H1 (cell line): ENCODE measurements around the gene SPAG17. TPM values are rescaled to one million over a fixed set of nuclear protein-coding genes. Genes with fewer than 3 reads are reported as not detected.

ENCODE experiments used
- CTCF ChIA-PET: fragments of 300-600 bp; sonication (Branson Sonifier 250); formaldehyde crosslinking; loops from one replicate; lab custom pipeline; 2021; ENCODE audit not compliant: partially characterized antibody; lab: Charles Lee
- POLR2A ChIA-PET: fragments of 300-600 bp; sonication (Branson Sonifier 250); formaldehyde crosslinking; loops from one replicate; lab custom pipeline; 2021; ENCODE audit warnings: inconsistent platforms; ENCODE audit not compliant: partially characterized antibody; lab: Charles Lee
- DNase-seq, 2 experiments: peaks; one replicate each; pipeline versions ENCODE4 v3.0.0 to v3.0.0-alpha.2; 2010 to 2022; ENCODE audit warnings: low spot score in 2 of 2, low read depth in 1 of 2, mixed read lengths in 1 of 2
- FAIRE-seq: peaks from 2 replicates; lab custom pipeline; 2011; peaks lifted over from hg19 to GRCh38; lab: Jason Lieb, UNC
- H2AFZ ChIP-seq: 2 replicates; pipeline ENCODE4 v1.8.1; 2012; ENCODE audit warnings: low read length, inconsistent platforms
- H2AK5ac ChIP-seq: 2 replicates; pipeline ENCODE4 v1.6.1; 2013; ENCODE audit warnings: low read depth, low read length
- H2BK120ac ChIP-seq: replicated peaks from 2 replicates; pipeline ENCODE3; 2013; ENCODE audit warnings: low read depth, low read length, inconsistent platforms
- H2BK12ac ChIP-seq: 2 replicates; pipeline ENCODE4 v1.6.1; 2013; ENCODE audit warnings: low read depth, low read length
- H2BK15ac ChIP-seq: 2 replicates; pipeline ENCODE4 v1.6.1; 2013; ENCODE audit warnings: low read length
- H2BK20ac ChIP-seq: 2 replicates; pipeline ENCODE4 v1.6.1; 2013; ENCODE audit warnings: low read length
- H2BK5ac ChIP-seq: 2 replicates; pipeline ENCODE4 v1.6.1; 2013; ENCODE audit warnings: low read depth, low read length
- H3K14ac ChIP-seq: 2 replicates; pipeline ENCODE4 v1.6.1; 2013; ENCODE audit warnings: inconsistent platforms; ENCODE audit not compliant: insufficient read length
- H3K18ac ChIP-seq: 2 replicates; pipeline ENCODE4 v1.6.1; 2013; ENCODE audit warnings: low read length; ENCODE audit errors: extremely low read depth
- H3K23ac ChIP-seq: 2 replicates; pipeline ENCODE4 v1.6.1; 2013; ENCODE audit warnings: inconsistent platforms; ENCODE audit not compliant: insufficient read length
- H3K23me2 ChIP-seq: 2 replicates; pipeline ENCODE4 v1.6.1; 2013; ENCODE audit warnings: low read depth, low read length
- H3K27ac ChIP-seq: 2 replicates; pipeline ENCODE4 v1.6.1; 2011; ENCODE audit warnings: low read depth, low read length, inconsistent platforms
- H3K27me3 ChIP-seq, 4 experiments: replicated peaks in 1 of 4; 1 replicate in 1 of 4; 2 replicates in 3 of 4; pipeline versions ENCODE4 v1.6.1 to v1.8.1; 2011 to 2013; ENCODE audit warnings: low read length in 3 of 4, mild to moderate bottlenecking in 3 of 4, inconsistent platforms in 2 of 4, mixed read lengths in 2 of 4, moderate library complexity in 1 of 4; ENCODE audit not compliant: control insufficient read depth in 3 of 4, insufficient read depth in 3 of 4; ENCODE audit errors: extremely low read depth in 1 of 4
- H3K36me3 ChIP-seq, 4 experiments: 2 replicates each; pipeline versions ENCODE4 v1.6.1 to v1.8.1; 2011 to 2013; ENCODE audit warnings: mild to moderate bottlenecking in 4 of 4, low read length in 3 of 4, moderate library complexity in 2 of 4, control low read depth in 1 of 4, inconsistent platforms in 1 of 4; ENCODE audit not compliant: insufficient read depth in 4 of 4, control insufficient read depth in 2 of 4
- H3K4ac ChIP-seq: replicated peaks from 2 replicates; pipeline ENCODE3; 2013; ENCODE audit warnings: low read length, low read depth, mixed read lengths, inconsistent platforms; ENCODE audit not compliant: insufficient read length
- H3K4me1 ChIP-seq, 4 experiments: replicated peaks in 1 of 4; 1 replicate in 1 of 4; 2 replicates in 3 of 4; pipeline versions ENCODE4 v1.6.1 to v1.8.1; 2011 to 2013; ENCODE audit warnings: low read length in 3 of 4, inconsistent platforms in 2 of 4, mixed read lengths in 1 of 4; ENCODE audit not compliant: insufficient read depth in 4 of 4, control insufficient read depth in 3 of 4
- H3K4me2 ChIP-seq, 2 experiments: 2 replicates each; pipeline versions ENCODE4 v1.6.1 to v1.8.1; 2011 to 2013; ENCODE audit warnings: low read depth in 2 of 2, low read length in 2 of 2, control low read depth in 1 of 2, inconsistent platforms in 1 of 2, mild to moderate bottlenecking in 1 of 2; ENCODE audit not compliant: insufficient read depth in 1 of 2
- H3K4me3 ChIP-seq, 4 experiments: fragments of 200-600, 300-600 bp in 1 of 4; sonication (generic), shearing (Covaris generic), sonication (Bioruptor Twin) in 1 of 4; 2 replicates each; pipeline versions ENCODE4 v1.5.1 to v1.8.1; 2011 to 2016; ENCODE audit warnings: low read length in 4 of 4, low read depth in 3 of 4, control low read depth in 2 of 4, inconsistent platforms in 2 of 4, mild to moderate bottlenecking in 2 of 4, mixed read lengths in 1 of 4, moderate library complexity in 1 of 4; ENCODE audit not compliant: insufficient read depth in 2 of 4; ENCODE audit errors: extremely low read depth in 1 of 4
- H3K56ac ChIP-seq: replicated peaks from 2 replicates; pipeline ENCODE3; 2013; ENCODE audit warnings: low read depth, mild to moderate bottlenecking, mixed read lengths, low read length, inconsistent platforms; ENCODE audit not compliant: insufficient read length
- H3K79me1 ChIP-seq: 2 replicates; pipeline ENCODE4 v1.6.1; 2013; ENCODE audit warnings: low read depth, low read length, control low read depth
- H3K79me2 ChIP-seq, 2 experiments: 2 replicates each; pipeline versions ENCODE4 v1.6.1 to v1.8.1; 2012 to 2013; ENCODE audit warnings: low read length in 2 of 2, mild to moderate bottlenecking in 2 of 2, inconsistent platforms in 1 of 2; ENCODE audit not compliant: insufficient read depth in 2 of 2, control insufficient read depth in 1 of 2
- H3K9ac ChIP-seq, 4 experiments: replicated peaks in 1 of 4; 1 replicate in 1 of 4; 2 replicates in 3 of 4; pipeline versions ENCODE4 v1.6.1 to v1.8.1; 2011 to 2013; ENCODE audit warnings: low read depth in 3 of 4, low read length in 3 of 4, control low read depth in 2 of 4, mild to moderate bottlenecking in 2 of 4, moderate library complexity in 2 of 4, inconsistent platforms in 1 of 4; ENCODE audit errors: extremely low read depth in 1 of 4
- H3K9me3 ChIP-seq, 2 experiments: 2 replicates each; pipeline versions ENCODE4 v1.6.1 to v1.8.1; 2012 to 2013; ENCODE audit warnings: mild to moderate bottlenecking in 2 of 2, moderate library complexity in 2 of 2, control low read depth in 1 of 2, inconsistent platforms in 1 of 2, low read depth in 1 of 2, low read length in 1 of 2, mixed read lengths in 1 of 2; ENCODE audit not compliant: insufficient read depth in 2 of 2
- H4K20me1 ChIP-seq, 2 experiments: replicated peaks in 1 of 2; 2 replicates each; pipeline versions ENCODE3 to v1.8.1; 2011 to 2013; ENCODE audit warnings: inconsistent platforms in 2 of 2, low read length in 2 of 2, mild to moderate bottlenecking in 1 of 2; ENCODE audit not compliant: insufficient read depth in 2 of 2, control insufficient read depth in 1 of 2
- H4K5ac ChIP-seq: 2 replicates; pipeline ENCODE4 v1.6.1; 2013; ENCODE audit warnings: low read length, low read depth, mixed read lengths, inconsistent platforms; ENCODE audit not compliant: insufficient read length
- H4K8ac ChIP-seq: 2 replicates; pipeline ENCODE4 v1.8.0; 2013; ENCODE audit warnings: mild to moderate bottlenecking, moderate library complexity, low read length, inconsistent platforms; ENCODE audit not compliant: insufficient read depth; ENCODE audit errors: extremely low read depth
- H4K91ac ChIP-seq: replicated peaks from 2 replicates; pipeline ENCODE3; 2013; ENCODE audit warnings: low read length, mixed read lengths, inconsistent platforms; ENCODE audit not compliant: insufficient read length
- POU5F1 ChIP-seq: IDR thresholded peaks from 2 replicates; pipeline ENCODE4 v1.6.1; 2011; ENCODE audit warnings: low read depth, mild to moderate bottlenecking, low read length, moderate library complexity
- RAD21 ChIP-seq, 2 experiments: IDR thresholded peaks in 1 of 2; conservative IDR thresholded peaks in 1 of 2; 2 replicates each; pipeline ENCODE4 v1.6.1; 2011; ENCODE audit warnings: low read depth in 2 of 2, low read length in 2 of 2, improper control_type of control experiment in 1 of 2, inconsistent platforms in 1 of 2, mild to moderate bottlenecking in 1 of 2, moderate library complexity in 1 of 2
- WGBS, 2 experiments: shearing (Covaris generic) in 1 of 2; methylation state at CpG; one replicate each; pipeline versions ENCODE4 v1.1.6 to v1.1.7; 2013 to 2015; ENCODE audit warnings: low lambda C conversion rate in 2 of 2, mixed read lengths in 2 of 2, inconsistent platforms in 1 of 2, low coverage in 1 of 2, missing lambda C conversion rate in 1 of 2; ENCODE audit not compliant: insufficient replicate concordance in 2 of 2, insufficient coverage in 1 of 2, insufficient read length in 1 of 2; ENCODE audit errors: extremely low coverage in 1 of 2, missing lambda C conversion rate in 1 of 2; 5-methylcytosine and 5-hydroxymethylcytosine counted together
- polyA plus RNA-seq, 7 experiments: library from polyadenylated mRNA; depleted of rRNA in 3 of 7; stranded (reverse) in 5 of 7; unstranded in 2 of 7; fragments of >200 nt in 5 of 7; fragments of 200-250 nt in 2 of 7; gene quantifications; 1 replicate in 5 of 7; 2 replicates in 1 of 7; 4 replicates in 1 of 7; pipeline versions ENCODE4 v1.2.1 to v1.2.3, GENCODE V29; 2011 to 2013; ENCODE audit warnings: missing spikeins in 2 of 7, mixed read lengths in 2 of 7
- total RNA-seq: library from RNA; stranded (reverse); fragmentation: NEBNext Ultra II Directional; extraction: Animal tissue kit (Norgen Biotek cat#: 25700); gene quantifications from 2 replicates; pipeline ENCODE4 v1.2.1, GENCODE V29; 2021
- TF ChIP-seq, protein P1 (sequence below), 3 experiments: IDR thresholded peaks; 1 replicate in 2 of 3; 2 replicates in 1 of 3; pipeline versions ENCODE4 v1.5.1 to v1.6.1; 2011; ENCODE audit warnings: low read length in 3 of 3, mild to moderate bottlenecking in 3 of 3, inconsistent platforms in 2 of 3, low read depth in 1 of 3, moderate library complexity in 1 of 3; ENCODE audit not compliant: insufficient read depth in 1 of 3; ENCODE audit errors: control extremely low read depth in 1 of 3

Gene SPAG17
- total and polyA plus RNA-seq, 2 of the 8 experiments (the other 6 are each of a cell fraction or from before 2014, with no cell fraction given), result 0.56 to 0.62 TPM

DNA sequence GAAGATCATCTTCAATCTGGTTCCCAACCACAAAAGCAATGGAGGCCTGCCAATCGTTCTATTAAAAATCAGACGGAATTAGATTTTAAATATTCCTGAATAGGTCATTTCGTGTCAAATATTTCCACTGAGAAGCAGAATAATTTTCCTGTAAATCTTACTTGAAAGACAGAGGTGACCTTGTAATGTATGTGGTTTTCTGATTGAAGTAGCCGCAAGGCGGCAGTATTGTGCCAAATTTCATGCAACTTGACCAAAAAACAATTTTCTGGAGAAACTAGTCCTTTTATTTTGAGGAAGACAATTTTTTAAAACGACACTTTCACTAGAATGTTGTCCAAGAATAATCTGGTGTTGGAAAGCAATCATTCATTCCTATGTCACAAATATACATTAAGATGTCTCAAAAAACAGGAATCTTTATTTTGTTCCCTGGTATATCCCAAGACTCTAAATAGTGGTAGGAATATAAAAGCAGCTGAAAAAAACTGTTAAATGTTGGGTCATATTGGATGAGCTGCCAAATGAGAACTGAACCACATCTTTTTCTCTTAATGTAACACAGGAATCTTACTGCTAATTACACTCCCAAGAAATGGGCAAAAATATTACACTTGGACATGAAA, 33.6 kb downstream of the SPAG17 start:
- H2BK20ac ChIP-seq, result no peak overlapping the region
- no peaks in the 10 kb centered on the region for H3K9me3 ChIP-seq
- no peak for TF ChIP-seq POU5F1
- TF ChIP-seq, protein P1, sequence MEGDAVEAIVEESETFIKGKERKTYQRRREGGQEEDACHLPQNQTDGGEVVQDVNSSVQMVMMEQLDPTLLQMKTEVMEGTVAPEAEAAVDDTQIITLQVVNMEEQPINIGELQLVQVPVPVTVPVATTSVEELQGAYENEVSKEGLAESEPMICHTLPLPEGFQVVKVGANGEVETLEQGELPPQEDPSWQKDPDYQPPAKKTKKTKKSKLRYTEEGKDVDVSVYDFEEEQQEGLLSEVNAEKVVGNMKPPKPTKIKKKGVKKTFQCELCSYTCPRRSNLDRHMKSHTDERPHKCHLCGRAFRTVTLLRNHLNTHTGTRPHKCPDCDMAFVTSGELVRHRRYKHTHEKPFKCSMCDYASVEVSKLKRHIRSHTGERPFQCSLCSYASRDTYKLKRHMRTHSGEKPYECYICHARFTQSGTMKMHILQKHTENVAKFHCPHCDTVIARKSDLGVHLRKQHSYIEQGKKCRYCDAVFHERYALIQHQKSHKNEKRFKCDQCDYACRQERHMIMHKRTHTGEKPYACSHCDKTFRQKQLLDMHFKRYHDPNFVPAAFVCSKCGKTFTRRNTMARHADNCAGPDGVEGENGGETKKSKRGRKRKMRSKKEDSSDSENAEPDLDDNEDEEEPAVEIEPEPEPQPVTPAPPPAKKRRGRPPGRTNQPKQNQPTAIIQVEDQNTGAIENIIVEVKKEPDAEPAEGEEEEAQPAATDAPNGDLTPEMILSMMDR (IDR thresholded peaks at IDR 0.05; ENCODE audit: control extremely low read depth in 1 of 3, insufficient read depth in 1 of 3, low read depth in 1 of 3, low read length in 3 of 3), result peak in 2 of 3 experiments; percentile 62 to 65; a peak in 3 of 4 replicates
- TF ChIP-seq RAD21 (IDR thresholded peaks at IDR 0.05 in 1 of 2, conservative IDR thresholded peaks at IDR 0.05 in 1 of 2; ENCODE audit: low read depth in 2 of 2, low read length in 2 of 2), result peak; percentile 77 to 86
- no peak overlapping the region for H3K27ac ChIP-seq
- H3K9ac ChIP-seq, result no peak overlapping the region
- no peak overlapping the region for H2BK15ac ChIP-seq
- no peak overlapping the region for H2AK5ac ChIP-seq
- no peak overlapping the region for H2BK120ac ChIP-seq
- no peaks in the 10 kb centered on the region for H3K23me2 ChIP-seq
- H3K27me3 ChIP-seq, result no peaks in the 10 kb centered on the region
- no peak overlapping the region for H2BK12ac ChIP-seq
- no peak overlapping the region for H3K4me3 ChIP-seq
- WGBS, 2 experiments, result 8% methylated on average over 6 of the region's 6 CpGs; no CpG with 5 or more reads in 1 of the 2 experiments
- H3K36me3 ChIP-seq, result no peaks in the 10 kb centered on the region
- H4K20me1 ChIP-seq, result no peaks in the 10 kb centered on the region
- H3K23ac ChIP-seq, result no peak overlapping the region
- H2BK5ac ChIP-seq, result no peak overlapping the region
- CTCF ChIA-PET, result interaction anchor here (0.6 to 2.2 kb wide), 14 partner anchors 8 to 1159 kb away, joined by 3 to 10 read pairs (median 3); no protein-coding TSS in a partner anchor
- H3K56ac ChIP-seq, result no peak overlapping the region
- FAIRE-seq, result peak; percentile 93
- H3K4me1 ChIP-seq, result no peaks in the 10 kb centered on the region
- POLR2A ChIA-PET, result no interaction called here
- H3K4ac ChIP-seq, result no peak overlapping the region
- H3K79me2 ChIP-seq, result no peaks in the 10 kb centered on the region
- no peak overlapping the region for H4K8ac ChIP-seq
- no peak overlapping the region for H3K18ac ChIP-seq
- no peak overlapping the region for H4K91ac ChIP-seq
- no peak overlapping the region for H3K4me2 ChIP-seq
- no peak overlapping the region for H2AFZ ChIP-seq
- peak; percentile 15 to 64 for DNase-seq
- H4K5ac ChIP-seq, result no peak overlapping the region
- H3K79me1 ChIP-seq, result no peaks in the 10 kb centered on the region
- H3K14ac ChIP-seq, result no peak overlapping the region
